GM12801 (cell line): ENCODE data around the gene PHGDH.

Experiments used
- TF ChIP-seq, protein P1 (sequence below): IDR thresholded peaks from one replicate; pipeline ENCODE4 v1.5.1; 2011; ENCODE audit warnings: control low read depth; ENCODE audit not compliant: insufficient read length; ENCODE audit errors: extremely low read depth

The PHGDH gene

DNA sequence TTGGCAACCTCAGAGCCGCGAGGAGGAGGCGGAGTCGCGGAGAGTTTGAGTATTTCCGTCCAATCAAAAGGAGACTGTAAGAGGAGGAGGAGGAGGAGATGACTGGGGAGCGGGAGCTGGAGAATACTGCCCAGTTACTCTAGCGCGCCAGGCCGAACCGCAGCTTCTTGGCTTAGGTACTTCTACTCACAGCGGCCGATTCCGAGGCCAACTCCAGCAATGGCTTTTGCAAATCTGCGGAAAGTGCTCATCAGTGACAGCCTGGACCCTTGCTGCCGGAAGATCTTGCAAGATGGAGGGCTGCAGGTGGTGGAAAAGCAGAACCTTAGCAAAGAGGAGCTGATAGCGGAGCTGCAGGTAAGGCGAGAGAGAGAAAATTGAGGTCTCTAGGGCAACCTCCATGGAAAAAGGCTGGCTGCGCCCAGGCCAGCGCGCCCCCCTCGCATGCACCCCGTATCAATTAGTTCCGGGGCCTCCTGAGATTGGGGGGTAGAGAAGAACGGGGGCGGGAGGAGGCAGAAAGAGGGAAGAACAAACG lies at the start of gene PHGDH:
Gene PHGDH, plus strand, starts transcription at position 131 of the 538 bp plus-strand sequence. Its CDS starts 89 bp downstream, at position 220.
- TF ChIP-seq, protein P1, sequence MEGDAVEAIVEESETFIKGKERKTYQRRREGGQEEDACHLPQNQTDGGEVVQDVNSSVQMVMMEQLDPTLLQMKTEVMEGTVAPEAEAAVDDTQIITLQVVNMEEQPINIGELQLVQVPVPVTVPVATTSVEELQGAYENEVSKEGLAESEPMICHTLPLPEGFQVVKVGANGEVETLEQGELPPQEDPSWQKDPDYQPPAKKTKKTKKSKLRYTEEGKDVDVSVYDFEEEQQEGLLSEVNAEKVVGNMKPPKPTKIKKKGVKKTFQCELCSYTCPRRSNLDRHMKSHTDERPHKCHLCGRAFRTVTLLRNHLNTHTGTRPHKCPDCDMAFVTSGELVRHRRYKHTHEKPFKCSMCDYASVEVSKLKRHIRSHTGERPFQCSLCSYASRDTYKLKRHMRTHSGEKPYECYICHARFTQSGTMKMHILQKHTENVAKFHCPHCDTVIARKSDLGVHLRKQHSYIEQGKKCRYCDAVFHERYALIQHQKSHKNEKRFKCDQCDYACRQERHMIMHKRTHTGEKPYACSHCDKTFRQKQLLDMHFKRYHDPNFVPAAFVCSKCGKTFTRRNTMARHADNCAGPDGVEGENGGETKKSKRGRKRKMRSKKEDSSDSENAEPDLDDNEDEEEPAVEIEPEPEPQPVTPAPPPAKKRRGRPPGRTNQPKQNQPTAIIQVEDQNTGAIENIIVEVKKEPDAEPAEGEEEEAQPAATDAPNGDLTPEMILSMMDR, result no peak

DNA sequence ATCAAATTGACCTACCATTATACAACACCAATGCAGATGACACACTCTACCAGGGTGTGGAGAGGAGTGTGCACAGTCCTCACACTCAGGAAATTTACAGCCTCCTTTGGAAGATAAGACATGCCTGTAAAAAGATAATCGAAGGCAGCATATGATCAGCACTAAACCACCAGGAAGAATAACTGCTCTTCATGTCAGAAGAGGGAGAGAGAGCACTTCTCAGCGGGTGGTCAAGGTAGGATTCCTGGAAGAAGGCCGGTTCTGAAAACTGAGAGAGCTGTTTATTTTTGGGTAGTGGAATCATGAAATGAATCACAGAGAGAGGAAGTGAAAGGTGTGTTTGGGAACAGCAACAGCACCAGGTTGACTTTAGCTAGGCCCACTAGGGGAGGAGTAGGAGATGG lies 49.7 kb upstream of the PHGDH start:
- TF ChIP-seq, protein P1, result no peak

DNA sequence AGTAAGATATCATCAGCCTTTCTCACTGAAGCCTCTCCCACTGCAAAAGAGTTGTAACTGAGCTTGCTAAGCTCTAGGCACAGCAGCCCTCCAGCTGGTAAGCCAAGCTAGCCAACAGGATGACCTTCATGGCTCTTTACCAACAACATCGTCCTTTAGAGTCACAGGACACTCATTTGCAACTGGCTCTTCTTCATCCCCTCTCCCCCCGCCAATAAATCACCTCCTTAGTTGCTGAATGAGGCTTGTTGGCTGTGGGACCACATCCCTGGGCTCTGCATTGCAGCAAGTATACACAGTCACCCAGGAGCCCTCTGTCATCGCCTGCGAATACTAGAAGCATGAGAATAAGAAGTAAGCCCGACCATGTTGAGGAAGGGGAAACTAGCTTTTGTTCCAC lies 47.7 kb upstream of the PHGDH start:
- TF ChIP-seq, protein P1, result no peak

DNA sequence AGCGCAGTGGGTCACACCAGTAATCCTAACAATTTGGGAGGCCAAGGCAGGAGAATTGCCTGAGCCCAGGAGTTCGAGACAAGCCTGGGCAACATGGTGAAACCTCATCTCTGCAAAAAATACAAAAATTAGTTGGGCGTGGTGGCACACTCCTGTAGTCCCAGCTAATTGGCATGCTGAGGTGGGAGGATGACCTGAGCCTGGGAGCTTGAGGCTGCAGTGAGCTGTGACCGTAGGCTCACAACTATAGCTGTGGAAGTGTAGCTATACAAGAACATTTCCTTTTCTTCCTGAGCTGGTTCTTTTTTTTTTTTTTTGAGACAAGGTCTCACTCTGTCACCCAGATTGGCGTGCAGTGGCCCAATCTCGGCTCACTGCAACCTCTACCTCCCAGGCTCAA lies 44.6 kb upstream of the PHGDH start:
- TF ChIP-seq, protein P1, result no peak

DNA sequence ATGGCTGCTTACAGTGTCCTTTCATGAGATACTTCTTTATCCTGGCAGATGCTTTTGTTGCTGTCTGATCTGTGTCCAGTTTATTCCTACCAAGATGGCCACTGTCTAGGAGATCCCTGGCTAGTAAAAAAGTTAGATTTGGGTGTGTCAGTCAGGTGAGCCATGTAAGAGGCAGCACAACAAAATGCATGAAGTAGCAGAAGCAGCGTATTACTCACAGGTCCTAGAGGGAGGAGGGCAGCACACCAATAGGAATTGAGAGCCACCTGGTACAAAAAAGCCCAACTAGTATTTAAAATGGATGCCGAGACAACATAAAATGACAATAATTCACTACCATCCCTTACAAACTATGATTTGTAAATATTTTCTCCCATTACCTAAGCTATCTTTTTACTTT lies 40.8 kb upstream of the PHGDH start:
- TF ChIP-seq, protein P1, result no peak

DNA sequence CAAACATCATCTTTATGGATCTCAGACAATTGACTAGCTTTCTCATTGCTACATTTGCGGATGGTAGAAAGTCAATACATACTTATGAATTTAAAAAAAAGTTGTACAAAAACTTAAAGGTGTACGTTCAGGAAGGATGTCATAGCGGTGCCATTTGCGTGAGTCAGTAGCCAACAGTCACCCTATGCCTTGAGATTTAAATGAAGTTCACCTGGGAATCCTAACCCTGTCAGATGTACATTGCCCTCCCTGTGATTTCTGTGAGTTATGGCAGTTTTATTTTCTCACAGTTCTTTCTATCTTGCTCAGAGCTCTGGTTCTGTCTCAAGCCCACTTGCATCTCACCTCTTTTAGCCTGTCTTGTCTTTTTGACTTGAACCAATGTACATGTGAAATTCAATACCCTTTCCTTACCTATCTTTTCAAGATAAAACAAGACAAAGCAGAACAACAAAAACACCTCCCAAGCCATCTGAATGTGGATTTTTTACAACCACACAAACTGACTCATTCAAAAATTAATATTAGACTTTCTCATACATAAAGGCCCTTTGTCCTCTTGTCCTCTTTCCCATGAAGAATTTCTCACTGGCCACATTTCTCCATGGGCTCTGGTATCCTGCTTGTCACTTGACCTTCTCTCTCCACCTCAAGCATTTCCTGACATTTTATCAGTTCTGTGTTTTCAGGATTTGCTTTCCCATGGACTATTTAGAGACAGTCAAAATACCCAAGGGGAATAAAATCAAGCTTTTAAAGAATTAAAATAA lies 38.4 kb upstream of the PHGDH start:
- TF ChIP-seq, protein P1, result no peak

DNA sequence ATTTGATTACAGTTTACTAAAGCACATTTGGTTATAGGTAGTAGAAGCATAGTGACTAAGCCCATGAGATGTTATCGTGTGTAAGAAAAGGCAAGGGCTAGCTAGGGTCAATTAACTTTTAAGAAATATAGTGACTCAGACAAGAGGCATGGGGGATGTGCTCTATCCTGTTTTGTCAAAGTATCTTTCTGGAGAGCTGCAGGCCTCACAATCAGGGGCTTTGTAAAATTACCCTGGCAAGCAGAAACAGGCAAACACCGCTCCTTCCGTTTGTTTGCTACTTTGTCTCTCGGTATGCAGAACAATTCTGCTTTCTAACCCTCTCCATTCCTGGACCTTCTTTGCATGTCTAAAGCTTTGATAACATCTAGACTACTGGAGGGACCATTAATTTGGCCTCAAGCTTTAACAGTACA lies 37.6 kb upstream of the PHGDH start:
- TF ChIP-seq, protein P1, result no peak
